ENCODE data around the gene CDCA4.
"Not testable (repeated sequence)": the region's sequence is repeated elsewhere in the genome, so short reads cannot be mapped to it uniquely, and the experiment has no call there.

CDCA4 gene

GRCh38 chr14:105020815-105021655 lies at the start of gene CDCA4:
Gene CDCA4, minus strand, starts transcription at chr14:105021083. Its CDS starts 9,154 bp downstream, at chr14:105011929.
- DNase-seq: peak; percentile 96
- CTCF ChIA-PET: interaction anchor here (0.8 to 6.4 kb wide), 4 partner anchors 10 to 469 kb away, joined by 3 to 44 read pairs (median 4); no protein-coding TSS in a partner anchor
- H3K36me3 Mint-ChIP-seq: peaks cover 33% of the 10 kb centered on the region
- no peaks in the 10 kb centered on the region for H3K27me3 Mint-ChIP-seq
- peak within 1 kb of the TSS; percentile 94 for H3K27ac Mint-ChIP-seq
- H3K4me1 Mint-ChIP-seq: peaks cover 67% of the 10 kb centered on the region
- no peaks in the 10 kb centered on the region for H3K9me3 Mint-ChIP-seq
- H3K4me3 Mint-ChIP-seq: peak within 1 kb of the TSS; percentile 96

DNA sequence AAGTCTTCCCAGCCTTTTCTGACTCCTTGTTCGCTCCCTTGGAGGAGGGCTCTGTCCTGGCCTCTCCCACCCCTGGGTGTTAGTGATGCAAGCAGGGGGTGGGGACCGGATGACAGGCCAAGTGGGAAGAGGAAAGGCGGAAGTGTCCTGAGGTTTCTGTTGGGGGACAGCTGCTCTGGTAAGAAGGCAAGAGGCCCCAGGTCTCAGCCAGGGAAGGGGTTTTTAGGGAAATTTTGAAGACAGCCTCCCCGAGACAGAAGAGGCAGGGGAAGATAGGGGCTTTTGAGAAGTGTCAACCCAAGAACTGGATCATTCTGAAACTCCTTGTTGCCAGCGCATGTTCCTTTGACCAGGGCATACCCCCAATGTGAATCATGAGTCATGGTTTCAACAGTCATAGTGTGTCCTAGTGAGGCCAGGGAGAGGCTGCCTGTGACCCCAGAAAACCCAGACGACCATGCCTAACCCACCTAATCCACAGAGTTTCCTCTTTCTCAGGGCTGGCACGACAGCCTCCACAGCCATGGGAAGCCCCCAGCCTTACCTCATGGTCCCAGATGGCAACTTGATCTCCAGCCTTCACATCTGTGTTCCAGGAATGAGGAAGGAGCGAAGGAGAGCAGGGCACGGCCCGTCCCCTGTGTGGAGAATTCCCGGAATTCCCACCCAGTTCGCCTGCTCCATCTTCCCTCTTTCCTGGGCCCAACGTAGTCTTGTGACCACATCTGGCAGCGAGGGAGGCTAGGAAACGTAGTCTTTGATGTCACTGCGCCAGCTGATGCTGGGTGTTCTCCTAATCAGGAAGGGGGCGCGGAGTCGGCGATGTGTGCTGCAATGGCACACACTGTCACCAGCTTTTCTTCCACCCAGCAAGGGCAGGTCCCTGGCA lies 49.2 kb upstream of the CDCA4 start:
- Mint-ChIP-seq H3K4me1 (peaks cover 53% of the 10 kb centered on the region), H3K27ac (peak overlapping the region; percentile 46)

DNA sequence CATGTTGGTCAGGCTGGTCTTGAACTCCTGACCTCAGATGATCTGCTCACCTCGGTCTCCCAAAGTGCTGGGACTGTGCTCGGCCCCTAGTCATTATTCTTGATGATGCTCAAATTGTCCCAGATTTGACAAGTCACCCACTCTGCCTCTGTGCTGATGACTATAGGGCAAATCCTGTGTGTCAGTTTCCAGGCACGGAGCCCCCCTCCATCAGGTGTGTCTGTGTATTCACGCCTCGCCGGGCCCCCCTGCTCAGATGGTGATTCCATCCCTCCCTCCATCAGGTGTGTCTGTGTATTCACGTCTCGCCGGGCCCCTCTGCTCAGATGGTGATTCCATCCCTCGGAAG lies 48.6 kb upstream of the CDCA4 start:
- no peaks in the 10 kb centered on the region for H3K9me3 Mint-ChIP-seq
- H3K27ac Mint-ChIP-seq: no peak overlapping the region
- no peak overlapping the region for H3K4me3 Mint-ChIP-seq
- H3K36me3 Mint-ChIP-seq: peaks cover 7% of the 10 kb centered on the region
- peaks cover 34% of the 10 kb centered on the region for H3K27me3 Mint-ChIP-seq
- peaks cover 57% of the 10 kb centered on the region for H3K4me1 Mint-ChIP-seq
- CTCF ChIA-PET: no interaction called here
- no peak for DNase-seq

More for the DNA sequence above, 49.2 kb upstream of the CDCA4 start:
- Mint-ChIP-seq H3K9me3 (no peaks in the 10 kb centered on the region), H3K27me3 (peaks cover 38% of the 10 kb centered on the region), H3K36me3 (peaks cover 2% of the 10 kb centered on the region), H3K4me3 (no peak overlapping the region)
- DNase-seq: peak; percentile 17
- CTCF ChIA-PET: interaction anchor here (0.6 to 2.6 kb wide), 2 partner anchors 17 to 21 kb away, joined by 3 to 8 read pairs; no protein-coding TSS in a partner anchor

DNA sequence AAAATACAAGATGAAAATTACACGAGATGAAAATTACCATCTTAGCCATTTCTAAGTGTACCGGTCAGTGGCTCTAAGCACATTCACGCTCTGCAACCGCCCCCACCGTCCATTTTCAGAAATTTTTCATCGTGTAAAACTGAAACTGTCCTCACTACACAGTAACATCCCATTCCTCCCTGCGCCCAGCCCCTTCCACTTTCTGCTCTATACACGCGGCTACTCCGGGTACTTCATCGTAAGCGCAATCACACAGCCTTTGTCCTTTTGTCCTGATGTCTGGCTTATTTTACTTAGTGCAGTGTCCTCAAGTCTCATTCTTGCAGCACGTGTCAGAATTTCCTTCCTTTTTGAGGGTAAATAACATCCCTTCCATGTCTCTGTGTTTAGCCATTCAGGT lies 47.9 kb upstream of the CDCA4 start:
- no peak overlapping the region for H3K4me3 Mint-ChIP-seq
- peaks cover 10% of the 10 kb centered on the region for H3K36me3 Mint-ChIP-seq
- H3K9me3 Mint-ChIP-seq: no peaks in the 10 kb centered on the region
- peaks cover 64% of the 10 kb centered on the region for H3K4me1 Mint-ChIP-seq
- no peak overlapping the region for H3K27ac Mint-ChIP-seq
- DNase-seq: no peak
- CTCF ChIA-PET: no interaction called here
- H3K27me3 Mint-ChIP-seq: peaks cover 30% of the 10 kb centered on the region

DNA sequence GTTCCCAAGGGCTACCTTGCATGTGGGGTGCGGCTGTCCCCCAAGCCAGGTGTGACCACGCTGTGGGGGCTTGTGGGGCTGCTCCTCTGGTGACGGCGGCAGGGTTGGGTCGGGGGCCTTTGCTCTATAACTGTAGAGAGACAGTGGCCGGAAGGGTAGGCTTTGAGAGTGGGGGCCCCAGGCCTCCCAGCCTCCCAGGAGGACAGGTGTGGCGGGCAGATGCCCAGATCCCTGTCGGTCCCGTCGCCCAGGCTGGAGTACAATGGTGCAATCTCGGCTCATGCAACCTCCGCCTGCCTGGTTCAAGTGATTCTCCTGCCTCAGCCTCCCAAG lies 47.1 kb upstream of the CDCA4 start:
- H3K27ac Mint-ChIP-seq: no peak overlapping the region
- peaks cover 72% of the 10 kb centered on the region for H3K4me1 Mint-ChIP-seq
- DNase-seq: no peak
- peaks cover 22% of the 10 kb centered on the region for H3K27me3 Mint-ChIP-seq
- CTCF ChIA-PET: no interaction called here
- no peaks in the 10 kb centered on the region for H3K9me3 Mint-ChIP-seq
- no peak overlapping the region for H3K4me3 Mint-ChIP-seq
- peaks cover 11% of the 10 kb centered on the region for H3K36me3 Mint-ChIP-seq

- peak; percentile 71 for DNase-seq
- Mint-ChIP-seq H3K9me3 (no peaks in the 10 kb centered on the region), H3K27ac (peak overlapping the region; percentile 81), H3K27me3 (peaks cover 17% of the 10 kb centered on the region), H3K4me3 (peak overlapping the region; percentile 18), H3K36me3 (peaks cover 14% of the 10 kb centered on the region), H3K4me1 (peaks cover 77% of the 10 kb centered on the region)
- CTCF ChIA-PET: no interaction called here
These were observed 46.5 kb upstream of the CDCA4 start for GRCh38 chr14:105067140-105067968.

DNA sequence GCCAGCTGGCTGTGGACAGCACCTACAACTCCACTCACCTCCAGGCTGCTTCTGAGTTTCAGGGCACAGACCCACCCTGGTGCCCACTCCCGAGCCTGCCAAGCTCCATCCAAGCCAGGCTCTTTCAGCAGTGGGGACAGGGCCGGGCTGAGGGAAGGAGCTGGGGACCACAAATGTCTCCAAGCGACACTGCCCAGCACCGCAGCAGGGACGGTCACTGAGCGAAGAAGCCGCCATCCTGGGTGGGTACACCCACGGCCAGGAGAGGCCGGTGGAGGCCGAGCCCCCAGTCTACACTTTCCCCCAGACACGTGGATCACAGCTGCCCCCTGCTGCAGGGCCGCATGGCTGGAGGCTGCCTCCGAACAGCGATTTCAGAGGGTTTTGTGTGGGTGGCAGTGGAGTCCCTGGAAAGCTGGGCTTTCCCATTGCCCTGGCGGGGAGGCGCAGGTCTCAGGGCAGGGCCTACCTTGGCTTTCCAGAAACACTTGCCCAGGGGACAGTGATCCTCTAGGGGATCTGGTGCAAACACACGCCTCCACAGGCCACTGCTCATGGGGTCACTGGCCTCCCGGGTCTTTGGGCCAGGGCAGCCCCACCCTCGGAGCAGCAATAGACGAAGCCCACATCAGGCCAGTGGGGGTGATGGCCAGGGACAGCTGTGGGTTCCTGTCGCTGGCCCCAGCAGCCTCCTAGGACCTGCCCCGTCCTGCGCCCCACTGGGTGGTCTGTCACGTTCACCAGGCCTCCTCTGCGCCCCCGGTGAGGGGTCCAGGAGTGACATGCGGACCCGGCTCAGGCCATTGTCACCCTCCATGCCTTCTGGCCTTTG lies 45.6 kb upstream of the CDCA4 start:
- peaks cover 86% of the 10 kb centered on the region for H3K4me1 Mint-ChIP-seq
- H3K27me3 Mint-ChIP-seq: peaks cover 8% of the 10 kb centered on the region
- H3K36me3 Mint-ChIP-seq: peaks cover 23% of the 10 kb centered on the region
- H3K9me3 Mint-ChIP-seq: no peaks in the 10 kb centered on the region
- CTCF ChIA-PET: interaction anchor here (1.2 to 10.1 kb wide), 3 partner anchors 9 to 21 kb away, joined by 4 to 111 read pairs (median 5); no protein-coding TSS in a partner anchor
- no peak for DNase-seq
- H3K27ac Mint-ChIP-seq: peak overlapping the region; percentile 96
- peak overlapping the region; percentile 83 for H3K4me3 Mint-ChIP-seq

DNA sequence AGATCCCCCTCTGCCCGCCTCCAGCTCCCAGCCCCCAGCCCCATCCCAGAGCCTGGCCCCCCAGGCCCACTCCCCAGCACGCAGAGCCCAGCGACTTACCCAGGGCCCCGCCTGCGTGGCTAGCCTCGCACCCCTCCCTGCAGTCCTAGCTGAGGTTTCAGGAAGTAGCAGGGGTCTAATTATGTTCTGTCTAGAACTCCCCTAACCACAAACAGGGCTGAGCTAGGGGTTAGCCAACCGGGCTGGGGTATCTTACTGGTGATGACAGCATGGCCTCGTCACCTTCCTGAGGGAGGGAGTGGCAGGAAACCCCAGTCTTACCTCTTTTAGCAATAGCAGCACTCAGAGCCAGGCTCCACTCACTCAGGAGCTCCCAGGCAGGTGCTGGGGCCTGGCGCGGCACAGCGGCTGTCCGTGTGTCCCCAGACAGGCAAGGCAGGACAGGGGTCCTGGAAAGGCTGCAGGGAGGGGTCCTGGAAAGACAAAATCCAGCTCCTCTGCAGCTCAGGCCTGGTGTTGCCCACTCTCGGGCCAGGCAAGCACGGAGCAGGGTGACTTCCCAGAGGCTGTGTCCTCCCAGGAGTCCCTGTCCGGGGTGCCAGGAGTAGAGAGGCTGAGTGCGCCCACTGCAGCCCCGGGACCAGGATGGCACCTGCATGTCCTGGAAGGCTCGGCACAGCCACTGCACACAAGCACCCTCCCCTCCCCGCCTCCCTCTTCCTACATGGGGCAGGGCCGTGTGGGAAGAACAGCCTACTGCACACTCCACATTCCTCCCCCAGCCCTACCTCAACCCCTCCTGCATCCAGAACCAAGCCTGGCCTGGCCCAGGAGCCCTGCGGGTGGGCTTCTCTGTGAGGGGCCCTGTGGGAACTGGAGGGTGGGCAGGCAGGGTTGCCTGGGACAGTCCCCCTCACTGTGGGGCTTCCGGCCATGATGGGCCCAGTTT lies 44.7 kb upstream of the CDCA4 start, which contains the start of gene GPR132:
Gene GPR132 (minus strand): TSS at position 151 of the 949 bp plus-strand sequence. CDS start 10,010 bp downstream, outside the sequence.
- peak; percentile 96 for DNase-seq
- peaks cover 91% of the 10 kb centered on the region for H3K4me1 Mint-ChIP-seq
- no peaks in the 10 kb centered on the region for H3K9me3 Mint-ChIP-seq
- peak within 1 kb of the TSS; percentile 83 for H3K4me3 Mint-ChIP-seq
- peaks cover 25% of the 10 kb centered on the region for H3K36me3 Mint-ChIP-seq
- peak within 1 kb of the TSS; percentile 96 for H3K27ac Mint-ChIP-seq
- CTCF ChIA-PET: interaction anchor here (1.1 to 10.1 kb wide), 4 partner anchors 10 to 22 kb away, joined by 3 to 111 read pairs (median 4); no protein-coding TSS in a partner anchor
- no peaks in the 10 kb centered on the region for H3K27me3 Mint-ChIP-seq

GRCh38 chr14:105064721-105065143 lies 43.8 kb upstream of the CDCA4 start:
- Mint-ChIP-seq H3K4me1 (peaks cover 91% of the 10 kb centered on the region), H3K27ac (peak overlapping the region; percentile 96), H3K9me3 (no peaks in the 10 kb centered on the region), H3K36me3 (peaks cover 25% of the 10 kb centered on the region), H3K4me3 (peak overlapping the region; percentile 83), H3K27me3 (no peaks in the 10 kb centered on the region)
- CTCF ChIA-PET: interaction anchor here (1.1 to 10.1 kb wide), 3 partner anchors 11 to 23 kb away, joined by 3 to 111 read pairs (median 5); no protein-coding TSS in a partner anchor
- DNase-seq: peak; percentile 63

GRCh38 chr14:105064001-105064400 lies 43.1 kb upstream of the CDCA4 start:
- H3K4me1 Mint-ChIP-seq: peaks cover 93% of the 10 kb centered on the region
- H3K27me3 Mint-ChIP-seq: no peaks in the 10 kb centered on the region
- no peaks in the 10 kb centered on the region for H3K9me3 Mint-ChIP-seq
- CTCF ChIA-PET: interaction anchor here (1.1 to 10.1 kb wide), 2 partner anchors 12 to 24 kb away, joined by 3 to 111 read pairs; no protein-coding TSS in a partner anchor
- H3K27ac Mint-ChIP-seq: peak overlapping the region; percentile 96
- H3K36me3 Mint-ChIP-seq: peaks cover 32% of the 10 kb centered on the region
- no peak for DNase-seq
- peak overlapping the region; percentile 83 for H3K4me3 Mint-ChIP-seq

GRCh38 chr14:105063506-105063905 lies 42.6 kb upstream of the CDCA4 start:
- peak; percentile 17 for DNase-seq
- Mint-ChIP-seq H3K27ac (peak overlapping the region; percentile 96), H3K36me3 (peaks cover 34% of the 10 kb centered on the region), H3K4me3 (peak overlapping the region; percentile 83), H3K4me1 (peaks cover 92% of the 10 kb centered on the region)
- H3K27me3 Mint-ChIP-seq, H3K9me3 Mint-ChIP-seq: not testable (repeated sequence)
- CTCF ChIA-PET: interaction anchor here (0.7 to 10.1 kb wide), 2 partner anchors 11 to 24 kb away, joined by 3 to 111 read pairs; no protein-coding TSS in a partner anchor

- Mint-ChIP-seq H3K36me3 (peaks cover 37% of the 10 kb centered on the region), H3K27me3 (no peaks in the 10 kb centered on the region), H3K9me3 (no peaks in the 10 kb centered on the region), H3K27ac (peak overlapping the region; percentile 96), H3K4me3 (peak overlapping the region; percentile 83), H3K4me1 (peaks cover 92% of the 10 kb centered on the region)
- CTCF ChIA-PET: interaction anchor here (0.7 to 10.1 kb wide), 3 partner anchors 11 to 44 kb away, joined by 3 to 111 read pairs (median 3); no protein-coding TSS in a partner anchor
- peak; percentile 18 for DNase-seq
These were observed 42.2 kb upstream of the CDCA4 start for GRCh38 chr14:105063056-105063455.
